SK-N-SH (cell line): Measurements from ENCODE around the gene ABHD10.

Source experiments
- CTCF ChIP-seq: fragments of 200-600 bp; sonication (generic); IDR thresholded peaks from 2 replicates; pipeline ENCODE4 v1.6.1; 2017; ENCODE audit warnings: antibody characterized with exemption, mild to moderate bottlenecking, moderate library complexity
- ELF1 ChIP-seq: IDR thresholded peaks from 2 replicates; pipeline ENCODE4 v1.4.0; 2012
- MAX ChIP-seq: IDR thresholded peaks from 2 replicates; pipeline ENCODE4 v1.4.0; 2012; ENCODE audit warnings: low read depth
- MXI1 ChIP-seq: IDR thresholded peaks from 2 replicates; pipeline ENCODE4 v1.6.1; 2012; ENCODE audit warnings: mild to moderate bottlenecking, low read depth, low read length, improper control_type of control experiment
- POLR2AphosphoS5 ChIP-seq: IDR thresholded peaks from 2 replicates; pipeline ENCODE4 v1.6.1; 2012; ENCODE audit warnings: low read depth, low read length
- RFX5 ChIP-seq: IDR thresholded peaks from 2 replicates; pipeline ENCODE4 v1.6.1; 2012; ENCODE audit warnings: mild to moderate bottlenecking, improper control_type of control experiment, low read length
- SMC3 ChIP-seq: IDR thresholded peaks from 2 replicates; pipeline ENCODE4 v1.6.1; 2012; ENCODE audit warnings: low read depth, low read length, improper control_type of control experiment
- TAF1 ChIP-seq: IDR thresholded peaks from 2 replicates; pipeline ENCODE4 v1.6.1; 2012; ENCODE audit warnings: low read depth, mild to moderate bottlenecking, low read length, moderate library complexity, borderline replicate concordance
- YY1 ChIP-seq: IDR thresholded peaks from 2 replicates; pipeline ENCODE4 v1.4.0; 2012; ENCODE audit warnings: low read depth, mild to moderate bottlenecking

- no peak for TF ChIP-seq ELF1
- TF ChIP-seq YY1 = no peak
- no peak for TF ChIP-seq MXI1
- TF ChIP-seq MAX = no peak
- no peak for TF ChIP-seq CTCF
- no peak for TF ChIP-seq SMC3
- TF ChIP-seq RFX5 = no peak
- no peak for TF ChIP-seq TAF1
- no peak for TF ChIP-seq POLR2AphosphoS5
These were observed 41.9 kb upstream of the ABHD10 start for GRCh38 chr3:111936967-111937366.
